HG03575 (cell line): ENCODE measurements around the gene MYLK4.

Source experiments
- ATAC-seq: cut with Tn5 transposase; IDR thresholded peaks from one replicate; pipeline ENCODE4 v1.9.1; 2021; ENCODE audit not compliant: unreplicated experiment, insufficient number of reproducible peaks, low FRiP score; ENCODE audit errors: extremely low read depth

The MYLK4 gene

DNA sequence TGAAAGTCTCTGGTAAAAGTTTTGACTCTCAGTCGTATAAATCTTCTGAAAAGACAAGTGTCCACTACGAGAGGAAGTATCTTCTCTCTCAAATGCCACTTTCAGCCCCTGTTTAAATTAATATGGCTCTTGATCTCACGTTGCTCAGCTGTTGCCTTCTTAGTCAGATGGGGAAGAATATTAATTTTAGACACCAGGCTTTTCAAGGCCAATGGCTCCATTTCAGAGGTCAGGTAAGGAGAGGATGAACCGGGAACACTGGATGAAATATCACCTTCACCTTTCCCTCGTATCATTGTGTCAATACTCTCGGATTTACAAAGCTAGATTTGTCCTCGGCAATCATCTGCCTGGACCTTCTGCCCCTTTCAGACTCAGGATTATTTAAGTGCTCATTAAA lies at the start of gene MYLK4:
TSS of gene MYLK4 (minus strand) at position 91 of the 400 bp plus-strand sequence. CDS start 1,628 bp downstream, outside the sequence.
- no peak for ATAC-seq

DNA sequence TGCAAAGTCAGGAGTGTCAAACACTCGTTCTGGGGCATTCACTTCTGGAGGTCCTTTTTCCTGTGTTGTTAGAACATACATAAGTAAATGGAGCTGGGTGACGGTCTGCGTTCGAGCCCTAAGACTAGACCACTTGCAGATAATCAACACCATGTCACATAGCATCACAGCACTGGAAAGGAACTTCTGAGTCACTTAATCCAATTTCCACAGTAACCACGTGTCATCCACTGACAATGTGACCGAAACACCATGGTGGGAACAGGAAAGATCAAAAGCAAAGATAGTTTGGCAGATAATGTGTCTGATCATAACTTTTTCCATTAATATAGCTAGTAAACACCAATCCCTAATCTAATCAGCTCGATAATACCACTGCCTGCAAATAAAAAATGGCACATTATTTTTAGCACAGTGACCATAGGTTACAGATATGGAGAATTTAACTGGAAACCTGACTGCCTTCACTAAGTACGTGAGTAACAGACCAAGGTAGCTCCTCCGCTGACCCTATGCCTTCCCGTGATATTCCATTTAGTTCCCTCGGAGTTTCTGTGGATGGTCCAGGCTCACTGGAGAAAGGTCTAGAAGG lies 49.3 kb upstream of the MYLK4 start:
- ATAC-seq, result no peak

DNA sequence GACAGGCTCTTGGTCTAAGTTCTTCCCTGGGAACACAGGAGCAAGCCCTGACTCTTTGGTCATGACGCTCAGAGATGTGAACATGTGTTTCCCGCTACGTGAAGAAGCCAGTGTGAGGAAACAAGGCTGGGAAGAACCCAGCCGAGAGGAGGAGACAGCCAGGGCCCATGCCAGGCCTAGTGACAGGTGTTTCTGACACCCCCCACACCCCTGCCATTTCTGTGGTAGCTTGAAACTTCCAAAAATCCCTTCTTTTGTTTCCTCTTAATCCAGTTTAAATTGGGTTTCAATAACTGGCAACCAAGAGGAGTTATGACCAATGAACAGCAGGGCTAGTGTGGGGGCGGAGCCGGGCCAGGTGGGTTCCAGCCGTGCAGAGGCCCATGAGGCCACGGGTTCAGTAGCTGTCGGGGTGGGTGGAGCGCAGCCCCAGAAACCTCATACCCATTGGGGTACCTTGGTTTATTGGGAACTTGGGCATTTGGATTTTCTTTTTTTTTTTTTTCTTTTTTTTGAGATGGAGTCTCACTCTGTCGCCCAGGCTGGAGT lies 47.9 kb upstream of the MYLK4 start:
- ATAC-seq, result no peak

DNA sequence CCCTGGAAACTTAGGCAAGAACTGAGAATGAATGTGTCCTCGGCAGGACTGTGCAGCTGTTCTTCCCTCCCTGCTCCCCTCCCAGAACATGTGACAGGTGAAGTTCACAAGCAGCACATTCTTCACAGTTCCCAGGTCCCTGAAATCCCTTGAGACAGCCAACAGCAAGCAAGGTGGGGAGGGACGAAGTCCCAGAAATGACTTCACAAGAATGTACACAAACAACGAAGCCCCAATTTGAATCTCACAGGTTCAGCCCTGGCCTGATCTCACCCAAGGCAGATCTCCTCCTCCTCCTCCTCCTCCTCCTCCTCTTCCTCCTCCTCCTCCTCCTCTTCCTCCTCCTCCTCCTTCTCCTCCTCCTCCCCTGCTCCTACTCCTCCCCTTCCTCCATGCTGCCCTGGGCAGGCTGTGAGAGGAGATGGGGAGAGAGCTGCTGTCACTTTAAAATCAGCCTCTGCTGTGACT lies 46.9 kb upstream of the MYLK4 start:
- ATAC-seq, result no peak

DNA sequence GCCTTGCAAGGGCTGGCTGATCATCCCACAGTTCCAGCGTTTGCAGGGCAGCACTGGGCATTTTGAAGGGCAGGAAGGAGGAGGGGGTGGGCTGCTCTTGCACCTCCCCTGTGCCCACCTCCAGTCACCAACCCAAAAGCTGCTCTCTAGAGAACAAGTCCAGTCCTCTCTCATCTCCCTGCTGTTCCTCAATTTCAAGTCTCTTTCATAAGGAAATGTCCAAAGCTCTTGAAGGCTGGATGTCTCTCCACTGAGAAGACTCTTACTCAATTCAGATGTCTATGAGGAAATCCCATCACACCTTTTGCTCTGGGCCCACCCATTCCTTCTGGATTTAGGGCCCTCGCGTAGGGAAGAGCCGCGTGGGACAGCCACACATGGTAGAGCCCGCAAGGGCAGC lies 46.1 kb upstream of the MYLK4 start:
- no peak for ATAC-seq

DNA sequence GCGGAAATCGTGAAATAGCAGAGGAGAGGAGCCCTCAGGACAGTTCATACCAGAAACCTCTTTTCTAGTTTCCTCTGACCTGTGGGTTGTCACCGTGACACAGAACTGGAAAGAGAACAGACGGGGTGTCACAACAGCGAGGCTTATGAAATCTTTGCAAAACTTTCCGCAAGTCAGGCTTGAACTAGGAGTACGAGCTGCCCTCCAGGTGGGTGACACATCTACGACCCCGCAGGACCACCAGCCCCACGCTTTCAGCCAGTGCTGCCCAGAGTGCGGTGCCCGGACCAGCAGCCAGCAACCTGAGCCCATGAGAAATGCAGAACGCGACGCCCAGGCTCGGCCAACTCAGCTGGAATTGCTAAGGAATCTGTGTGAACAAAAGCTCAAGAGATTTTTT lies 45.2 kb upstream of the MYLK4 start:
- ATAC-seq, result no peak

DNA sequence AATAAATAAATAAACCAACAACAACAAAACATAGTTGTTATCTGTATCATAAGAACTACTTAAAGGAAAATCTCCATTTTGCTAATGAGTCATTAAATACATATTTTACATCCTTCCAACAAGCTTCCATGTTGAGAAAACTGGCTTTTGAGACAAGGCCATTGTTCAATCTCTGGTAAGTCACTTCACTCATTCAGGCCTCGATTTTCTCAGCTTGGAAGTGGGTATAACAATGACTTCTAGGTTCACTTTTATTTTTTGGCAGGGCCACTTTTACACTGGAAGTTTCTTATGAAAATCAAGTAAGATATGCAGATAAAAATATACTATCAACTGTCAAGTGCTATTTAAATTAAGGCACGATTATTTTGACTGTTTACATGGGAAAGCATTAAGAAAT lies 44.4 kb upstream of the MYLK4 start:
- no peak for ATAC-seq

DNA sequence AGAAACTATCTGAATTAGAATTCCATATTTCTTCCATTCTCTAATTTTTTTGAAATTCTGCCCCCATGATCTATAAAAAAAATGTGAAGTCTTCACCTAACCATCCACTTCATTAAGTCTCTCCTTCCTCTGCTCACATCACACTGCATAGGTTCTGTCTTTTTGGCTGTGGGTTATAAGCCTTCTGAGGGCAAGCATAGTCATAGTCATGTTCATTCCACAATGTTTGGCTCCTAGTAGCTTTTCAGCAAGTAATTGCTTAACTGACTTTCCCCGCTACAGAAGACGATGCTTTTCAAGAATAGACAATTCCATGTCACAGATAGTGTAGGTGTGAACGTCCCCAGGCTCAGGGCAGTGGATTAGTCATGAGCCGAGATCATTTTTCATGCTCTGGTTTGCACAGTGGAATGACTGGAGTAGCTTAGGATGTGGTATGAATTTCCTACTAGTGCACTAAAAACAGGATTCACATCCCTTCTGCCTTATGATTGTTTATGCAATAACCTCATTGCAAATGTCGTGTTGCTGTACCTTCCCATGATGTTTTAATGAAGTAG lies 43.5 kb upstream of the MYLK4 start:
- no peak for ATAC-seq

DNA sequence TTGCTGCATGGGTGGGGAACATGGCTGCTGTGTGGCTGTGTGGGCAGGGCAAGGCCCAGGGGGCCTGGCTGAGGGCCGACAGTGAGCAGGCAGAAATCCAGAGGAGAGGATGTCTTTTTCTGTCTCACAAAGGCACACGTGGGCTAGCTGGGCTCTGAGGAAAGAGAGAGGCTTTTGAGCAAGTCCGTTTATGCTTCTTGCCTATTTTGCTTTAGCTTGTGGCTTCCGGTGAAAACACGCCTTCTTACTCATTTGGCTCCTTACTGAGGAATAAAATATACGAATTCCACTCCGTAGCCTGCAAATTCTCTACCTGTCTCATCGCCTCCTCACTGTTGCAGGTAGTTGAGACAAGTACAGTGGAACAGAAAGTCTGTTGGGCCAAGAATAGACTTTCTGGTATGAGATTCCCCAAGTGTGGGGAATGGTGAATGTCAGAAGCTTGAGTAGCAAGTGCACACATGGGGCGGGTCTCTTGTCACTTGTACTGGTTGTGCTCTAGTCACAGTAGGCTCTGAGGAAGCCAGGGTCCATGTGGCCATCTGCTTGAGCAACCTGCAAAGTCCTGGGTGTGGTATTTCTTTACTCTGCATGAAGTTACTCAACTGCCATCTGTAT lies 42.9 kb upstream of the MYLK4 start:
- no peak for ATAC-seq

DNA sequence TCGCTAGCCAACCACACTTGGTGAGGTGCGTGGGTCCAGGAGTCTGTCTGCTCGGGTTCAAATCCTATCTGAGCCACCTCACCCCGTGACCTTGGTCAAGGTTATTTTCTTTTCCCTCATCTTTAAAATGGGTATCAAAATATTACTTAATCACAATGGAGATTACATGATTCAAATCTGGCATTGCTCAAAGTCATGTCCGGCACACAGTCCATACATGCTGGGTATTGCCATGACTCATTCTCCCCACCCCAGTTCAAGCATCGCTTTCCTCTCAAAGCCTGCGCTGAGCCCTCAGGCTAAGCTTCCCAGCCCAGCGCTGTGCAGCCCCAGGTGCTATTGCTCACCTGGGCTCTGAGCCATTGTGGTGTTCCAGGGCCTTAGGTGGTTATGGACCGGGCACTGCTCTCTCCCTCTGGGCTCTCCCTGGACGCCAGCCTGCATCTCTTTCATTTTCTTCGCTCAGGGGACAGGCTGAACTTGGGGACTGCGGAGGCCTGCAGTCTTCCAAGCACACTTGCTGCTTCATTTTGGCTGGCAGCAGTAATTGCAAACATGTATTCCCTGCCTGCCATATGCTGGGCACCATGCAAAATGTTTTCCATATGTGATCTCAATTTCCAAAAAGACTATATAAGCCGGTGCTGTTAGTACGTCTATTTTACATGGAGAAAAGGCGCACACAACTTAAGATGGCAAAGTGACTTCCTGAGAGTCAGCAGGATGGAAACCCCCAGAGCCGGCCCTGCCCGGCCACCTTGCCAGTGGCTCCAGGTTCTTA lies 41.8 kb upstream of the MYLK4 start:
- no peak for ATAC-seq

DNA sequence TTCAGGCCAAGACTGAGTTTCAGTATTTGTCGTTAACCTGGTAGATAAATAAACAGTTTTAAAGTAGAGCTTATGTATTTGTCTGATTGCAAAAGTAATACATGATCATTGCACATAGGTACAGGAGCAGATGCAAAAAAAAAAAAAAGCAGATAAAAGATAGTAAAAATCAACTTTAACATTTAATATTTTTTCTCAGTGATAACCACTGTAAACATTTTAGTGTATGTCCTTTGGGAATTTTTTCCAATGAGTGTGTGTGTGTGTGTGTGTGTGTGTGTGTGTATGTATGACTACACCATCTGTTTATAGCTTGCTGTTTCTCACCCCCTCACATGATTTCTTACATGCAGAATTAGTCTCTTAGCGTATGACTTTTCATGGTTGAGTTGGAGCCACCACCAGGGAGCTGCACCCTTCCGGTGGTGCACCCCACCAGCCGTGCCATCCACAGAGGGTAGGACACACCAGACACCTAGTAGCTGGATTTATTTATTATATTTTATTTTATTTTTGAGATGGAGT lies 40.8 kb upstream of the MYLK4 start:
- no peak for ATAC-seq

DNA sequence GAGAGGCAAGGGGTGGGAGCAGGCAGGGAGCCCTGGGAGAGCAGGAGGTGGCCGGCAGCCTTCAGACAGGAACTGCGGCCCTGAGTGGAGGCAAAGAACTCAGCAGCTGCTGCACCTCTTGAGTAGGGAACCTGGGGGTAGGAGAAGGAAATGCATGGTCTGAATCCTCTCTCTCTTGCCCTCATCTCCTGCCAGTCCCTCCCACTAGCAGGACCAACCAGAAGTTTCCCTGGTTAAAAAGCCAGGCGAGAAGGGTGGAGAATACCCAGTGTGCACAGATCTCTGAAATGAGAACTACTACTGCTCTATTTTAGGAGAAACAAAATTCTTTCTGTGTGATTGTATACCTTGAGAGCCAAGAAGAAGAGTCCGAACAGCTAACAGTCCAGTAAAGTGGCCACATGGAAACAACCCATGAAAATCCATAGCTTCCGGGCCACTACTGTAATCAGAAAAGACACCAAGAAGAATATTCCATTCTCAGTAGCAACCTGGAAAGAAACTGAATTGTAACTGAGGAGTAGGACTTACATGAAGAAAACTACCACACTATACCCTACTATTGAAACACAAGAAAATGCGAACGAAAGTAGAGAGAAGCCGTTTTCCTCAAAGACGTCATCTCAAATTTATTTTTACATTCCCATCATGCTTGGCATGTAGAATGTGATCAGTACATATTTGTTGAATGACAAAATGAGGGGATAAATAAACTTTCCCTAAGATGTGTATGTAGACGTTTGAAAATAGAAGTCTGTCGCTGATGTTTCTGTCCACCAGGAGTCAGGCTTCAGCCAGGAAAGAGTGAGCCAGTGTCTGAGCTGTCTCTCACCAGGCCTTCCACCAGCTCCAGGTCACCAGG lies 40.1 kb upstream of the MYLK4 start:
- ATAC-seq, result no peak

DNA sequence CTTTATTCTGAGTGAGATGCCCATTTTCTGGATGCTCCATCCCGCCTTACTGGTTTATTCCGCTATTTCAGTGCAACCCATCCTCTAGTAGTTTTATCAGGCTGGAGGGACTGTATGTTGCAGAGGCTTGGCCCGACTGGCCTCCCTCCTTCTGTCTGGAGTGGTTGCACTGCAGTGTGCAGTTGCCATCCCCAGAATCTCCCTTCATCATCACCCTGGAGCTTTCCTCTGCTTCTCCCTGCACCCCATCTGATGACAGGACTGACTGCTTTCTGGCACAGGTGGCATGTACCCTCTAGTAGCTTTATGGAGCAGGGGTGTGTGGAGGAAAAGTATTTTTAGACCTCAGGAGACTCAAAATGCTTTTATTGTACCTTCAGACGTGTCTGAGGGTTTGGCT lies 35.5 kb upstream of the MYLK4 start:
- no peak for ATAC-seq

DNA sequence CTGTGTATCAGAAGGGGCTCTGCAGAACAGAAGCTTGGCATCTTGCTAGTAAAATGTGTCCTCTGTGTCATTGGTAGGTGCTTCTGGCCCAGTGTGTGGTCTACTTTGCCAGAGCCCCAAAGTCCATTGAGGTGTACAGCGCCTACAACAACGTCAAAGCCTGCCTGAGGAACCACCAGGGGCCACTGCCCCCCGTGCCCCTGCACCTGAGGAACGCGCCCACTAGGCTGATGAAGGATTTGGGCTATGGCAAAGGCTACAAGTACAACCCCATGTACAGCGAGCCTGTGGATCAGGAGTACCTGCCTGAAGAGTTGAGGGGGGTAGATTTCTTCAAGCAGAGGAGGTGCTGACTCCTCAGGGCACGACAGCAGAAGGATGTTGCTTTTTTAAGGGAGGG lies 34.2 kb upstream of the MYLK4 start:
- no peak for ATAC-seq

DNA sequence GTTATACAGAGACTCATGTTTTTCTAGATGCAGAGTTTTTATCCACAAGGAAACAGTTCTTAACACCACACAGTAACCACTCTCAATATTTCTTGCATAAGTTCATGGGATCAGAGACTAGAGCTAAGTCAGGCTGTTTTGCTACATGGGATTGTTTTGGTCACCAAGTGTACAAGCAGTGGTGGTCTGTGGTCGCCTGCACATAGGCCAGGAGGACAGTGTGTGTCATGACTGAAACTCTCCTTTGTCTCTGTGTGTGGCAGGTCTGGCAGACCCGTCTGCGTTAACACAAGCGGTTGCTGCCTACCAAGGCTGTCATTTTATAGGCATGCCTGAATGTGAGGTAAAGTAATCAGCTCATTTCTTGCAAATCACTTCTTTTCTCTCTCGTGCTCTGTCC lies 33.3 kb upstream of the MYLK4 start:
- ATAC-seq, result no peak

DNA sequence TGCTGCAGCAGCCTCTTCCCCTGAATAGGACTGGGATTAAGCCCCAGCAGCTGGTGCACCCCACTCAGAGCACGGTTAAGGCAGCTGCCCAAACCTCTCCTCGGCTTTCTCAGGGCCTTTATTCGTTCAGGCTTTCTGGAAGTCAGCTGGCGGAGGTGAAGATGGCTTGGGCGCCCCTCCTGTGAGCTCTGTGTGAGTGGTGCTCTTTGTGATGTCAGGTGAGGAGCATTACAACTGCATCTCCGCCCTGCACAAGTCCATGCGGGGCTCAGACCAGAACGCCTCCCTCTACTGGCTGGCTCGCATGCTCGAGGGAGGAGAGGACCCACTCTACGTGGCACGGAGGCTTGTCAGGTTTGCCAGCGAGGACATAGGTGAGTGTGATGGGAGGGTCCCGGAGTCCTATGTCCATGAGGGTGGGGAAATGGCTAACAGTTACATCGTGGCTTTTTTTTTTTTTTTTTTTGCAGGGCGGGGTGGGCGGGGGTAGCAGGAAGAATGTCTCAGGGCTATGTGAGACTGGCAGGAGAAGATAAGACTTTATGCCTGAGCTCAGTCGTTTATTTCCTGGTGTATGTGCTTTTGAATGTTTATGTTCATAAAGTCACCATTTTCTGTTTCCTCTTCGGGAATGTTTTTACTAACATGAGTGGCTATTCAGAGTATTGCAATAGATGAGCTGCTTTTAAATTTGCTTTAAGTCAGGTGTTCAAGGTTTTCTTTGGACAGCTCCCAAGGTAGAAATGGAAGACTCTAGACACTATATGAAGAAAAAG lies 32.7 kb upstream of the MYLK4 start:
- ATAC-seq, result no peak

DNA sequence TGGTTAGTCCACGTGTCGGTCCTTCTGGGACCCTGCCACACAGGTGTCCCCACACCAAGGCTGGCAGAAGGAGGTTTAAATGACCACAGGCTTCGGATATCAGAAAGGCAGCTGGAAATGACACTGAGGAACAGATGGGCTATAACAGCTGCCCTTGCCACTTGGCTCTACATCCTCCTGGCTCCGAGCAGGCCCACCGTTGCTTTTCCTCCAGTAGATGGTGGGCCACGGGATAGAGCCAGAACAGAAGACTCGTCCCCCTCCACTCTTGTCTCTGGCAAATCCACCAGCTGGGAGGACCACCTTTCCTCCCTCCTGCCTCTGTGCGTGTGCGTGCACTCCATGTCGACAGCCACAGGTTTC lies 32.1 kb upstream of the MYLK4 start:
- no peak for ATAC-seq

DNA sequence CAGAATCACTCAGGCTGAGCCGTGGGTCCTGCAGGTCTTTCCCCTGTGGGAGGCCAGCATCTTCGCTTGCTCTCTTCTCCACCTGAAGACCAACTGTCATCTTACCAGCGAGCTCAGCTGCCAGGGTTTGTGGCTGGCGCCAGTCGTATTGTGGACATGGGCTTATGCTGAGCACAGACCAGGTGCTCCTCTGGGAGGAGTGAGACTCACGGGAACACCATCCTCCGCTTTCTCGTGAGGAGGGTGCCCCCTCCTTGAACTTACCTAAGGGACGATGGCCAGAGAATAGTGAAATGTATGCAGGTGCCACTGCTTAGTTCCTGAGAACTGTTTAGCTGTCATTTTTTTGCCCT lies 31.6 kb upstream of the MYLK4 start:
- ATAC-seq, result no peak
